HG03571 (cell line): ENCODE measurements around the gene MYO5B.

Experiments used
- ATAC-seq: cut with Tn5 transposase; IDR thresholded peaks from one replicate; pipeline ENCODE4 v1.9.1; 2021; ENCODE audit not compliant: unreplicated experiment

MYO5B gene

GRCh38 chr18:49931179-49931578 is 263.8 kb downstream of the MYO5B start:
- no peak for ATAC-seq

- ATAC-seq: no peak
These were observed 268.7 kb downstream of the MYO5B start for GRCh38 chr18:49926106-49926745.

- ATAC-seq: no peak
These were observed 270.5 kb downstream of the MYO5B start for GRCh38 chr18:49924293-49924983.

GRCh38 chr18:49922228-49922627 is 272.7 kb downstream of the MYO5B start:
- ATAC-seq: no peak

- ATAC-seq: no peak
These were observed 273.5 kb downstream of the MYO5B start for GRCh38 chr18:49921318-49921985.

- ATAC-seq: no peak
These were observed 274.2 kb downstream of the MYO5B start for GRCh38 chr18:49920731-49921130.

GRCh38 chr18:49917742-49918141 is 277.2 kb downstream of the MYO5B start:
- ATAC-seq: no peak

- ATAC-seq: no peak
These were observed 279.6 kb downstream of the MYO5B start for GRCh38 chr18:49915352-49915751.

- no peak for ATAC-seq
These were observed 281.7 kb downstream of the MYO5B start for GRCh38 chr18:49913221-49913620.

GRCh38 chr18:49911427-49911826 is 283.5 kb downstream of the MYO5B start:
- no peak for ATAC-seq

GRCh38 chr18:49910986-49911385 is 284.0 kb downstream of the MYO5B start:
- ATAC-seq: no peak

- no peak for ATAC-seq
These were observed 284.9 kb downstream of the MYO5B start for GRCh38 chr18:49910019-49910418.

GRCh38 chr18:49907346-49907929 is 287.5 kb downstream of the MYO5B start:
- no peak for ATAC-seq

GRCh38 chr18:49905771-49906170 is 289.2 kb downstream of the MYO5B start:
- ATAC-seq: no peak

- ATAC-seq: no peak
These were observed 289.9 kb downstream of the MYO5B start for GRCh38 chr18:49904871-49905555.

GRCh38 chr18:49901862-49902340 is 293.0 kb downstream of the MYO5B start:
- no peak for ATAC-seq

- no peak for ATAC-seq
These were observed 295.2 kb downstream of the MYO5B start for GRCh38 chr18:49899657-49900330.

- no peak for ATAC-seq
These were observed 296.5 kb downstream of the MYO5B start for GRCh38 chr18:49898421-49898820.

GRCh38 chr18:49894517-49895226 is 300.3 kb downstream of the MYO5B start:
- ATAC-seq: no peak

- ATAC-seq: no peak
These were observed 301.9 kb downstream of the MYO5B start for GRCh38 chr18:49893036-49893435.
